AG09309 (cell line): ENCODE data around the gene MYL6.

Experiments used
- DNase-seq: peaks from one replicate; pipeline ENCODE4 v3.0.0-alpha.2; 2010; ENCODE audit warnings: low read depth
- H3K4me3 ChIP-seq: 2 replicates; pipeline ENCODE4 v1.5.1; 2011; ENCODE audit warnings: mild to moderate bottlenecking, low read depth, low read length, moderate library complexity; ENCODE audit not compliant: control insufficient read depth
- TF ChIP-seq, protein P1 (sequence below): IDR thresholded peaks from 2 replicates; pipeline ENCODE4 v1.5.1; 2011; ENCODE audit warnings: mild to moderate bottlenecking, low read depth, low read length, inconsistent platforms; ENCODE audit not compliant: insufficient read depth, control insufficient read depth; ENCODE audit errors: missing control alignments

The MYL6 gene

DNA sequence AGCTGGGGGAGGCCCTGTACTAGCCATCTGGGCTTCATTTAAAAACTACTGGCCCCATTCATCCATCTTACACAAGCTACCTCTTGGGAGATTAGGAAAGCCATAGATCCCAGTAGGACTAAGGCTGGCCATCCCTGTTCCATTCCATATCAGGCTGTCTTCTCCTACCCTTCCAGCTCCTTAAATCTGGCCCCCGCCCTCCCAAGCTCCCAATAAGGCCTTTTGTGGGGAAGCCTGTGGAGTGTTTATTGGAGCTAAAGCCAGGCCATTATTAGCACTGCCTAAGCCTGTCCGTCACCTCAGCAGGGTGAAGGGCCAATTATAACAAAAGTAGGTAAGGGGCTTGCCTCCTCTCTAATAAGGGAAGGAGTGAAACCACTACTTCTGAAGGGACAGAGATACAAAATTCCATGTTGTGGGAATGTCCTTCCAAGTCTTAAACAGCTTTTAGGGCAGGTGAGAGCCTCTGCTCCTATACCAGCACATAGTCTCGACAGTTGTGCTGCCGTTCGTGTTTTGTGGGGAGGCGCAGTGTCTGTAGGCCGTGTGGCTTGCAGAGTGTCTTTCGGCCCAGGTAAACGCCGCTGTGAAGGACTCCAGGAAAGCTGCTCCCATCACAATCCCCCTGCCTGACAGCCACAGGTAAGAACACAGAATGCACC lies 3.7 kb downstream of the MYL6 start:
- TF ChIP-seq, protein P1, sequence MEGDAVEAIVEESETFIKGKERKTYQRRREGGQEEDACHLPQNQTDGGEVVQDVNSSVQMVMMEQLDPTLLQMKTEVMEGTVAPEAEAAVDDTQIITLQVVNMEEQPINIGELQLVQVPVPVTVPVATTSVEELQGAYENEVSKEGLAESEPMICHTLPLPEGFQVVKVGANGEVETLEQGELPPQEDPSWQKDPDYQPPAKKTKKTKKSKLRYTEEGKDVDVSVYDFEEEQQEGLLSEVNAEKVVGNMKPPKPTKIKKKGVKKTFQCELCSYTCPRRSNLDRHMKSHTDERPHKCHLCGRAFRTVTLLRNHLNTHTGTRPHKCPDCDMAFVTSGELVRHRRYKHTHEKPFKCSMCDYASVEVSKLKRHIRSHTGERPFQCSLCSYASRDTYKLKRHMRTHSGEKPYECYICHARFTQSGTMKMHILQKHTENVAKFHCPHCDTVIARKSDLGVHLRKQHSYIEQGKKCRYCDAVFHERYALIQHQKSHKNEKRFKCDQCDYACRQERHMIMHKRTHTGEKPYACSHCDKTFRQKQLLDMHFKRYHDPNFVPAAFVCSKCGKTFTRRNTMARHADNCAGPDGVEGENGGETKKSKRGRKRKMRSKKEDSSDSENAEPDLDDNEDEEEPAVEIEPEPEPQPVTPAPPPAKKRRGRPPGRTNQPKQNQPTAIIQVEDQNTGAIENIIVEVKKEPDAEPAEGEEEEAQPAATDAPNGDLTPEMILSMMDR: no peak
- no peak for DNase-seq
- no peak overlapping the region for H3K4me3 ChIP-seq

DNA sequence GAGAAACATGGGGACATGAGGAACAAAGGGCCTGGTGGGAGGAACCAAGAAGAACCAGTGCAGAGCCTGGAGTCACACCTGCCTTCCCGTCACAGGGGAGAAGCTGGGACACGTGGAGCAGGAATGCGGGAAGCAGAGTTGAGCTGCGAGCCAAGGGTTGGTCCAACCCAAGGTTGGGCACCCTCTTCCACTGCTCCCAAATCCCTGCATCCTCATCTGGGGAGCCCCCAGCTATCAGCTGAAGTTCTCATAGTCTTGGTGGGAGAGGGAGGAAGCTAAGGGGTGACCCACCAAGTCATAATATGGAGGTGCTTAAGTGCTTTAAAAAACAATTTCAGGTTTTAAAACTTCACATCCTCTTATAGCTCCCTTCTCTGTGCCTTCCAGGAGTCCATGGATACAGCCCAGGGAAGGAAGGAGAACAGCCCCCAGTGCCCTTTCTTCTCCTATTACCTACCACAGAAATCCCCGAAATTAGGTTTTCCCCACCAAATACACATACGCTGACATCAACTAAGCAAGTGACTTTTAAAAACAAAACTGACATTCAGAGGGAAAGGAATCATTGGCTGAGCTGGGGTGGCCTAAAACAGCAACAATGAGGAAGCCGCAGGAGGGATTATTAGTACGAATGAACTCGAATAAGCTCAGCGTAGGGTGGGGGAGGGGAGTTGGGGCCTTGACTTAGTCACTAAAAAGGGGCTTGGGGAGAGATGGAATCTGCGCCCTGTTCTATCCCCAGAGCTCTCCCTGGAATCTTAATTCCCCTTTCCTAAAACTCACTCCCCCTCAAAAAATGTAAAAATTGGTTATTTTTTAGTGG lies 4.5 kb downstream of the MYL6 start:
- TF ChIP-seq, protein P1: no peak
- DNase-seq: no peak
- H3K4me3 ChIP-seq: no peak overlapping the region

DNA sequence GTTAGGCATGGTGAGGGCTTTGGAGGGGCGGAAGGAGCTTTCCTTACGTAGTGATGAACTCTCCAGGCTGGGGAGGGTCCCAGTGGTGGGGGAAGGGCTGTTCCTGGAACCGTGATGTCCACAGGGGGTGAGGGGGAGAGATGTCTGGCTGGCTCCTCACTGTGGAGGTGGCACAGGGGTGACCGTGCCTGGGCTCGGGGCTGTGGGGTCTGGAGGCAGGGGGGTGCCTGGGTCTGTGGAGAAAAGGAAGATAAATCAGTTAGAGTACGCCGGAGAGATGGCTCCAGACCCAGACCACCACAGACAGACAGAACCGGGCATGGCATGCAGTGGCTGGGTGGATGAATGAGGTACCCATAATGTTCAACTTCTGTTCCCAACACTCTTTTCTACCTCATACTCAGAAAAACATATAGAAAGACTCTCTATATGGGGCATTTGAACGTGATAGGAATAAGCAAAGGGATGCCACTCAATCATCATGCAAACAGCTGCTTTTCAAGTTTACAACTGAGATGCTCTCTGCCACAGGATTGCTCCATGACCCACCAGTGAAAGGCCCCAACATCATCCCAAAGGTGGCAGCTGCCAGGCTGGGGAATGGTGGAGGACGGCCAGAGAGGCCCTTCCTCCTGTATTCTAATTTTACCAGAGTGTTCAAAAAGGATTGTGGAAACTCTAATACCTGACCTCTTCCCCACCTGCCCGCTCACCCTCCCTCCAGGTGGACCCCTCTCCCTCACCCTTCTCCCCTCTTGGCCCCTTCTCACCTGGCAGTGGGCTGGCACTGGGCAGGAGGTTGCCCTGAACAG lies 5.6 kb downstream of the MYL6 start:
- TF ChIP-seq, protein P1: no peak

DNA sequence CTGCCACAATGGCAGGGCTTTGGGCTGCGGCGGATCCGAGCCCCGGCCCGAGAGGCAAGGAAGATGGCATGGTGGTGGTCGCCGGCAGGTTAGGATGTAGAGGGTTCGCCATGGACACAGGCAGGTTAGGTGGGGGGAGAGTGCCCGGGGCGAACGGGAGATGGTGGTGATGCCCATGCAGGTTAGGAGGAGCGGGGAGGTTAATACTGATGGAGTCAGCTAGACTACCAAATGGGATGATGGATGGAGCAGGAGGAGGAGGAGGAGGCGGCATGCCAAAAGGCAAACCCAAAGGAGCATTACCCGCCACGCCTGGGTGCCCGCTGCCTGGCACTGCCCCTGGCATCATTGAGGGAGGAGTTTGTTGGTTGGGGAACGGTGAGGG lies 6.2 kb downstream of the MYL6 start:
- no peak overlapping the region for H3K4me3 ChIP-seq
- no peak for DNase-seq
- TF ChIP-seq, protein P1: no peak

More for the DNA sequence above, 5.6 kb downstream of the MYL6 start:
- no peak overlapping the region for H3K4me3 ChIP-seq
- DNase-seq: no peak

DNA sequence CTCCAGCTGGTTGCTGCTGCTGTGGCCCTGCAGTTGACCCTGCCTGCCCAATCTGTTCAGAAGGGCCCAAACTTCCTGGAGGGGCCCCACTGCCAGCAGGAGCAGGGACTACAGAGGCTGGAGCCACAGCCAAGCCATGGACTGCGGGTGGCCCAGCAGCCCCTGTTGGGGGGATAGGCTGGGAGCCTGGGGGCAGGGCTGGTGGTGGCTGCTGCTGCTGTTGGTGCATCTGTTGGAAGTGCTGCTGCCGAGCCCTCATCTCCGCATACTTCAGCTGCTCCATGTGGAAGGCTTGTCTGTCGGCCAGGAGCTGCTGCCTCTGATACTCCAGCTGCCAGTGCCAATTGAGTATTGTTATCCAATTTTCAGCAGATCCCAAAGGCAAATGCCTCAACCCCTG lies 7.2 kb downstream of the MYL6 start:
- no peak overlapping the region for H3K4me3 ChIP-seq
- DNase-seq: no peak
- TF ChIP-seq, protein P1: no peak

DNA sequence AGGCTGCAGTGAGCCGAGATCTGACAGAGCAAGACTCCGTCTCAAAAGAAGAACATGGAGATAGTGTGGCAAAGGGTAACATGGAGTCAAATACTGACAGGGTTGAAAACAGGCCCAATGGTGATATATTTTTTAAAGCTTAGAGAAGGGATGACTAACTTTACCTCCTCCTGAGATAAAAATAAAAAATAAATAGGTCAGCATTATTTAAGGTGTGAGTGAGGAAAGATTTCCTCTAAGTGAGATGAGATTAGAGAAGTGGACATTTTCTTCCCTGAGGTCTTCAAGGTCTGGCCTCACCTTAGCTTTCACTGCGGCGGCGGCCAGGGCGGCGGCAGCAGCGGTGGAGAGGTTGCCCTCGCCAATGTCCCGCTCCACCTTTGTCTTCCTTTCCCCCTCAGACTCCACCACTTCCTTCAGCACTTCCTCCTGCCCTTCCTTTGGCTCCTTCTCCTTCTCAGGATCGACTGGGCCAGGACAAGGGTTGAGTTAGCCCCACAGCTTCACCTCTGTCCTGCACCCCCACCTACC lies 11.1 kb downstream of the MYL6 start:
- TF ChIP-seq, protein P1: no peak
- no peak for DNase-seq

More for the DNA sequence above, 11.1 kb downstream of the MYL6 start:
- no peak overlapping the region for H3K4me3 ChIP-seq
